Hematopoietic multipotent progenitor cell treated with erythropoietin and hydrocortisone succinate and interleukin-3 and kit ligand, for 4 days (in vitro differentiated cells): Measurements from ENCODE around the gene ACBD4.

Experiments used
- DNase-seq: peaks from one replicate; pipeline ENCODE4 v3.0.0-alpha.2; 2015

Gene ACBD4

GRCh38 chr17:45161288-45162024 lies 26.0 kb downstream of the ACBD4 start, which contains the start of gene HEXIM2:
Gene HEXIM2, plus strand, starts transcription at chr17:45161875. Its CDS starts 919 bp downstream, at chr17:45162794.
- DNase-seq = peak; percentile 100

DNA sequence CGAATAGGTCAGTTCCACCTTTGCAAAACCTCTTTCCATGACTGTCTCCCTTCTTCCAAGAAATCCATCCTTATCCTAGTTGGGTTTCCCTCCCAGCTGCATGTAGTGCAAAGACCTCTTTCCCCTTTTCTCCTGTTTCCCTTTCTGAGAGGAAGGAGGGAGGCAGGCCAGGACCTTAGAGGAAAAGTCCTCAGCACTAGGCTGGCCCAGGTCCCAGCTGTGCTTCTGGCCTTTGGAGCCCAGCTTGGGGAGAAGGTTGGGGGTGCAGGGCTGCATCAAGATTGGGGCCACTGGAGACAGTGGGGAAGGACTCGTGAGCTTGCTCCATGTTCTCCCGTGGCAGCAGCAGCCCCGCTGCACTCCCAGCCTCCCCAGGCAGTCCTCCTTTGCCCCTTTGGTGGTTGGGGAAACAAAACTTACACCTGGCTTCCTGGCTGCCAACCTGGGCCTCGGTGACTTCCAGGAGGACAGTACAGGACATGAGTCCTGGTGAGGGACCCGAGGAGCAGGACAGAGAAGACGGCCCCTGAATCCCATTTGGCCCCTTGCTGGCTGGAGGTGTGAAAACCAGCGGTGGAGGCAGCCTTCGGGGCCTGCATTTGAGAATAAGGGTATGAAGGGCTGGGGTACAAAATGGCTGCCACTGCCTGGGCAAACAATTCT lies 26.7 kb downstream of the ACBD4 start:
- no peak for DNase-seq

GRCh38 chr17:45164734-45165269 lies 29.3 kb downstream of the ACBD4 start:
- no peak for DNase-seq

- no peak for DNase-seq
These were observed 33.7 kb downstream of the ACBD4 start for GRCh38 chr17:45168991-45169752.

DNA sequence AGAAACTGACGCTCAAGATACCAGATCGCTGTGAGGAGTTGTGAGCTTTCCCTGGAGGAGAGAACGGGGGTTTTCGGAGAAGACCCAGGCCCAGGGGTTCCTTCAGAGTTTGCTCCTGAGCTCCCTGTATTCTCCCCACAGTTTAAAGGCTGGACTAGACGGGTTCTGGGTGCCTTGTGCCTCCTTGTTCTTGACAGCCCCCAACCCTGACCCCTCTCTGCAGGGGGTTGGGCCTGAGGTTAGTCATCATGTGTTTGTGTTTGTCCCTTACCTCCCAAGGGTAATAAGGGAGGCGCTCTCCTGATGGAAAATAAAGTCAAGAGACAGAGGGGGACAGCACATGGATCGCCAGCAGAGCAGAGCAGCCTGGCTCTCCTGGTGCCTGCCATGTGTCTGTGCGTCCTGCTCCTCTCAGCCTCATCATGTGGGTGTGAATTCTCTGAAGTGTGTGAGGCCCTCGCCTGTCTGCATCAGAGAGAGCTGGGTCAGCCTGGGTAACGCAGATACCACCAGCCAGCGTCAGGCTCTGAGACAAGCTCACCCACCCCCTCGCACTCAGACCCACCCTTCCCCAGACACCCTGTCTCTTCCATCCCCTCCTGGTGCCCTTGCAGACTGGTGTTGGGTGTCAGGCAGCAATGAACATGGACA lies 34.9 kb downstream of the ACBD4 start:
- no peak for DNase-seq

DNA sequence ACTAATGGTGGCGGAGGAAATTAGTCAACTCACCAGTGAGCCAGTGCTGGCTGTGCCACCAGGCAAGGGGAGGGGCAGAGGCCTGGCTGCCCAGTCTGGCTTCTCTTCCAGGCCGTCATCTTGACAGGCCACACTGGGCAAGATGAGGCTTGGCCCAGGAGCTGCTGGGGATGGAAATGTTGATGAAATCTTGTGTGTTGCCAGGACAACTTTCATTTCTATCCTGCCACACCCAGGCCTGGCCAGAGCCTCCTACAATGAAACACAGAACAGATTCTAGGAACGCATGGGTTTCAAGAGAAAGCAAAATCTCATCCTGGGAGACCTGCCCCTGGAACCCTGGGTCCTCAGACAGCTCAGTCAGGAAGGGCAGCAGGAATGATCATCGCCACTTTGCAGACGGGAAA lies 35.4 kb downstream of the ACBD4 start:
- DNase-seq = peak; percentile 69

- no peak for DNase-seq
These were observed 36.1 kb downstream of the ACBD4 start for GRCh38 chr17:45171338-45172231.

GRCh38 chr17:45172232-45172540 lies 36.7 kb downstream of the ACBD4 start:
- DNase-seq = no peak

- DNase-seq = peak; percentile 85
These were observed 37.2 kb downstream of the ACBD4 start for GRCh38 chr17:45172541-45173286.

DNA sequence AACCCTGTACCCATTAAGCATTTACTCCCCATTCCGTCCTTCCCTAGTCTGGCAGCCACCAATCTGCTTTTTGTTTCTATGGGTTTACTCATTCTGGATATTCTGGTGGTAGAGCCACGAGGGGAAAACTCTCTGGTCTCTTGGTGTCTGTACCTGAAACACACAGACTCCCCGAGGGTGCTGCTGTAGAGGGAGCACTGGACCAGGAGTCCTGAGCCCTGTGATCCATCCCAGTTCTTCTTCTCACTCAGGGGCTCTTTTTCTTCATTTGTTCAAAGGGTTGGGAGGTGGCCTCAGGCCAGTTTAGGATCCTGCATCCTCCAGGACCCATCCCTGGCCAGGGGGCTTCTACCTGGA lies 40.2 kb downstream of the ACBD4 start:
- no peak for DNase-seq

GRCh38 chr17:45177563-45177962 lies 42.1 kb downstream of the ACBD4 start:
- no peak for DNase-seq

DNA sequence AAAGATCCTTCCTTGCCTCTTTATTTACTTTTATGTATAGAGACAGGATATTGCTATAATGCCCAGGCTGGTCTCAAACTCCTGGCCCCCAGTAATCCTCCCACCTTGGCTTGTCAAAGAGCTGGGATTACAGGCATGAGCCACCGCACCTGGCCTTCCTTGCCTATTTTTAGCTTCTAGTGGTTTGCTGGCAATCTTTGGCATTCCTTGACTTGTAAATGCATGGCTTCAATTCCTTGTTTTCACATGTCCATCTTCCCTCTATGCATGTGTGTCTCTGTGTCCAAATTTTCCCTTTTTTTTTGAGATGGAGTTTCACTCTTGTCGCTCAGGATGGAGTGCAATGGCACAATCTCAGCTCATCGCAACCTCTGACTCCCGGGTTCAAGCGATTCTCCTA lies 48.7 kb downstream of the ACBD4 start:
- no peak for DNase-seq

DNA sequence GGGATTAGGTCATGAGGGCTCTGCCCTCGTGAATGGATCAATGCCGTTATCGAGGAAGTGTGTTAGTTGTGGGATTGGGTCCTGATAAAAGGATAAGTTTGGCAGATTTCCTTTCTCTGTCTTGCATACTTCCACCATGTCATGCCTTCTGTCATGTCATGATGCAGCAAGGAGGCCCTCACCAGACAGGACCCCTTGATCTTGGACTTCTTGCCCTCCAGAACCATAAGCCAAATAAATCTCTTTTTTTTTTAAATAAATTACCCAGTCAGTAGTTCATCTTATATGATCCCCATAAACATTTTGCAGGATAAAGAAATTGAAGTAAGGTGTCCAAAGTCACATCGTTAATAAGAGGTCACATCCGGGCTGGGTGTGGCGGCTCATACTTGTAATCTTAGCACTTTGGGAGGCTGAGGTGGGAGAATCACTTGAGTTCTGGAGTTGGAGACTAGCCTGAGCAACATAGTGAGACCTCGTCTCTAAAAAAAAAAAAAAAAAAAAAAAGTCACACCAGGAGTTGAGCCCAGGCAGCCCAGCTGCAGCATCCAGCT lies 51.4 kb downstream of the ACBD4 start:
- no peak for DNase-seq

DNA sequence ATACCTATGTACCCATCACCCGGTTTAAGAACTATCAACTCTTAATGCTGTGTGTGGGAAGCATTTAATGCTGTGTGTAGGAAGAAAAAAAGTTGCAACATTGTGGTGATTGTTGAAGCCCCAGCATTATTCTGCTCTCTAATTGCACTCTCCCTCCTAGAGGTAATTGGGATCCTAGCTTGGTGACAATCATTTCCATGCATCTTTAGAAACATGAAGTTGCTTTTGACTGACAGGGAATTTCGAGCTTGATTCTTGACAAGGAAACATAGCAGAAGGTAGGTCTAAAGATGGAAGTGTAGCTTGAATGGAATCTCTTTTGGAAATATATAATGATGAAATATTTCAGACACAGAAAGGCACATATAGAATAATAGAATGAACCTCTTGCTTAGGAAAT lies 53.5 kb downstream of the ACBD4 start:
- DNase-seq = no peak

- no peak for DNase-seq
These were observed 55.2 kb downstream of the ACBD4 start for GRCh38 chr17:45190503-45191255.
